Measurements from ENCODE around the gene HMCES.
A peak's percentile ranks its signal among the peaks of the same experiment; 100 is the strongest.
"Not testable (repeated sequence)": the region's sequence is repeated elsewhere in the genome, so short reads cannot be mapped to it uniquely, and the experiment has no call there.

The HMCES gene

GRCh38 chr3:129259612-129260477, 18.8 kb upstream of the HMCES start:
- DNase-seq = no peak

- no peak for DNase-seq
These were observed 18.1 kb upstream of the HMCES start for GRCh38 chr3:129260606-129261005.

GRCh38 chr3:129261894-129262293, 16.8 kb upstream of the HMCES start:
- DNase-seq = no peak

- DNase-seq = no peak
These were observed 15.3 kb upstream of the HMCES start for GRCh38 chr3:129263161-129263910.

- not testable (repeated sequence) for DNase-seq
These were observed 13.7 kb upstream of the HMCES start for GRCh38 chr3:129264994-129265393.

- DNase-seq = no peak
These were observed 12.0 kb upstream of the HMCES start for GRCh38 chr3:129266651-129267050.

GRCh38 chr3:129268396-129268795, 10.3 kb upstream of the HMCES start:
- no peak for DNase-seq

GRCh38 chr3:129271674-129272073, 7.0 kb upstream of the HMCES start:
- DNase-seq = no peak

- no peak for DNase-seq
These were observed 2.3 kb upstream of the HMCES start for GRCh38 chr3:129276385-129276784.

- DNase-seq = no peak
These were observed 820 bp upstream of the HMCES start for GRCh38 chr3:129277829-129278271.

GRCh38 chr3:129278966-129279906, 566 bp downstream of the HMCES start:
- no peak for DNase-seq

GRCh38 chr3:129280183-129280582, 1.5 kb downstream of the HMCES start:
- DNase-seq = no peak

GRCh38 chr3:129281726-129282125, 3.1 kb downstream of the HMCES start:
- no peak for DNase-seq

- DNase-seq = peak; percentile 34
These were observed 4.2 kb downstream of the HMCES start for GRCh38 chr3:129282727-129283327.

- DNase-seq = no peak
These were observed 7.4 kb downstream of the HMCES start for GRCh38 chr3:129286081-129286480.

- DNase-seq = no peak
These were observed 9.8 kb downstream of the HMCES start for GRCh38 chr3:129288446-129288845.

- DNase-seq = no peak
These were observed 10.7 kb downstream of the HMCES start for GRCh38 chr3:129289201-129289921.

GRCh38 chr3:129291236-129291886, 12.7 kb downstream of the HMCES start:
- no peak for DNase-seq

GRCh38 chr3:129295286-129295685, 16.6 kb downstream of the HMCES start:
- no peak for DNase-seq

GRCh38 chr3:129304146-129304961, 25.7 kb downstream of the HMCES start:
- DNase-seq = no peak

- DNase-seq = no peak
These were observed 26.2 kb downstream of the HMCES start for GRCh38 chr3:129304962-129305222.

Data from SIG-M5 (cell line).